Measurements from ENCODE around the gene NOSTRIN.

DNA sequence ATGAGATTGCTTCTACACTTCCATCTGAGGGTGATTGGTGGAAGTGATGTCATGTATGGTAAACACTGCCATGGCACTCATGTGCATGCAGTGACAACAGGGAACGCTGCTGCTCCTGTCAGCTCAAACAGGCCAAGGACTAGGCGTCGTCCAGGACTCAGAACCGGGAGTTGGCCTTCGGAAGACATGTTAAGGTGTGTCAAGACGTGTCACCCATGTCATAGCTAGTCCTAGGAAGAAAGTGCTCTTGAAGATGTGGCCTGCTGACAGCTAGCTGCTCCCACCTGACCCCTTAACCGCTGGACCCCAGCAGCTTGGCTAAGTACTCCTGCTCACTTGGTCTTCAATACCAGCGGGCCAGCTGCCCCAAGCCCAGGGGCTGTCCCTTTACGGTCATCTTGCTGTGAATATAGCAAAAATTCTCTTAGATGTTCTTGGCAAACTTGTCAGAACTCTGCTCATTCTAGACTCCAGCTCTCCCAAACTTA is 6.3 kb upstream of the NOSTRIN start:
- TF ChIP-seq POLR2A (IDR thresholded peaks at IDR 0.05) (no peak), EP300 (IDR thresholded peaks at IDR 0.05) (no peak)
- TF ChIP-seq, protein P1, sequence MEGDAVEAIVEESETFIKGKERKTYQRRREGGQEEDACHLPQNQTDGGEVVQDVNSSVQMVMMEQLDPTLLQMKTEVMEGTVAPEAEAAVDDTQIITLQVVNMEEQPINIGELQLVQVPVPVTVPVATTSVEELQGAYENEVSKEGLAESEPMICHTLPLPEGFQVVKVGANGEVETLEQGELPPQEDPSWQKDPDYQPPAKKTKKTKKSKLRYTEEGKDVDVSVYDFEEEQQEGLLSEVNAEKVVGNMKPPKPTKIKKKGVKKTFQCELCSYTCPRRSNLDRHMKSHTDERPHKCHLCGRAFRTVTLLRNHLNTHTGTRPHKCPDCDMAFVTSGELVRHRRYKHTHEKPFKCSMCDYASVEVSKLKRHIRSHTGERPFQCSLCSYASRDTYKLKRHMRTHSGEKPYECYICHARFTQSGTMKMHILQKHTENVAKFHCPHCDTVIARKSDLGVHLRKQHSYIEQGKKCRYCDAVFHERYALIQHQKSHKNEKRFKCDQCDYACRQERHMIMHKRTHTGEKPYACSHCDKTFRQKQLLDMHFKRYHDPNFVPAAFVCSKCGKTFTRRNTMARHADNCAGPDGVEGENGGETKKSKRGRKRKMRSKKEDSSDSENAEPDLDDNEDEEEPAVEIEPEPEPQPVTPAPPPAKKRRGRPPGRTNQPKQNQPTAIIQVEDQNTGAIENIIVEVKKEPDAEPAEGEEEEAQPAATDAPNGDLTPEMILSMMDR (IDR thresholded peaks at IDR 0.05), result no peak

Data from ovary (tissue), 3 donors.